Activated naive CD4-positive, alpha-beta T cell treated with anti-CD3 and anti-CD28 coated beads, Interleukin-2, amount 50 U/mL, for 72 hours (primary cell): ENCODE results near the gene NCAPD3. TPM values are rescaled to one million over a fixed set of nuclear protein-coding genes. Genes with fewer than 3 reads are reported as not detected.

Source experiments
- ATAC-seq, 2 donors: fragments of 150-1000 bp; cut with Tn5 transposase; 2 replicates each; pipeline ENCODE4 v1.10.0; 2021; ENCODE audit warnings: mild to moderate bottlenecking in 2 of 2, moderate library complexity in 2 of 2
- DNase-seq, 2 donors: peaks; one replicate each; pipeline ENCODE4 v3.0.0; 2021 to 2022; ENCODE audit warnings: low spot score in 2 of 2
- H3K27ac Mint-ChIP-seq, 2 donors: one replicate each; pipeline ENCODE4 v1.8.0; 2022; ENCODE audit warnings: mild to moderate bottlenecking in 2 of 2, mixed read lengths in 2 of 2
- H3K36me3 Mint-ChIP-seq, 2 donors: one replicate each; pipeline ENCODE4 v1.8.0; 2022; ENCODE audit warnings: mixed read lengths in 2 of 2
- H3K9me3 Mint-ChIP-seq, 2 donors: one replicate each; pipeline ENCODE4 v1.8.0; 2022; ENCODE audit warnings: mixed read lengths in 2 of 2
- total RNA-seq, 2 donors: library from RNA; stranded (reverse); gene quantifications; one replicate each; pipeline ENCODE4 v1.2.3, GENCODE V29; 2022

The NCAPD3 gene
- total RNA-seq, 2 donors from 2014 or later = 93.7 to 169 TPM

DNA sequence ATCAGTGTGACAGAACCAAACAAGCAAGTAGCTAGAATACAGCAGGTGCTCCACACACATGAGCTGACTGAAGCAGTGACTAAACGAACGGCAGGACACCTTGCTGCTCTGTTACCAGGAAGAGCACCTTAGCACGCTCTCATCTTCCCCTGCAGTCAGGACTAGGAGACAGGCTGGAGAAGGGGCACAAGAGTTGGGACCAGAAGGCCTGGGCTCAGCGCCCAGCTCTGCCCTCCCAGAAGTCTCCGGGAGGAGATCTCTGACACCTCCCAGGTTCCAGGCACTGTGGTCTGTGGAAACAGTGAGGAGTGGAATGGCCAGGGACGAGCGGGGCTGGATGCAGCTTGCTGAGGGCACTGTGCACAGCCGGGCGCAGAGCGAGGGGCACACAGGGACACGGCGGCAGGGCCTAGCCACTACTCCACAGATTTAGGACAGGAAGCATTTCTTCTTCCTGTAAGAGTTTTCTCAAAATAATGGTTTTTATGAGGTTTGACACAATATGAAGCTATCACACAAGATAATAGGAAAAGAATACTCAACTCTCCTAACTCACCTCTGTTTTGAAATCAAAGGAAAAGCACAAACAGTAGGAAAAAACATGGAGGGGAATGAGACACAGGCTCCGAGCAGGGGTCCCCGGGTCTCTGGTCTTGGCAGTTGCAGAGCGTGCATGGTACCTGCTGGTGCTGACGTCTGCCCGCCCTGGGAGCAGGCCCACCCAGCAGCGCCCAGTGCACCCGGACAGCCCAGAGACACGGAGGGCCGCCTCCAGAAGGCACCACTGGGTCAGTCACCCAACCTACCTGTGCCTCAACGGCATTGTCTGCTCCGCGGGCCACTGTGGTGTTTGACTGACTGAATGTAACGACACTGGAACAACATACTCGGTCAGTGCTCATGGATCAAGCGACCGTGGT is 67.6 kb downstream of the NCAPD3 start:
- DNase-seq (no peak), ATAC-seq (no peak)
- peaks cover 25 to 30% of the 10 kb centered on the region in 2 donors for H3K36me3 Mint-ChIP-seq
- peak overlapping the region in 1 of 2 donors; percentile 71 for H3K27ac Mint-ChIP-seq
- H3K9me3 Mint-ChIP-seq = no peaks in the 10 kb centered on the region

DNA sequence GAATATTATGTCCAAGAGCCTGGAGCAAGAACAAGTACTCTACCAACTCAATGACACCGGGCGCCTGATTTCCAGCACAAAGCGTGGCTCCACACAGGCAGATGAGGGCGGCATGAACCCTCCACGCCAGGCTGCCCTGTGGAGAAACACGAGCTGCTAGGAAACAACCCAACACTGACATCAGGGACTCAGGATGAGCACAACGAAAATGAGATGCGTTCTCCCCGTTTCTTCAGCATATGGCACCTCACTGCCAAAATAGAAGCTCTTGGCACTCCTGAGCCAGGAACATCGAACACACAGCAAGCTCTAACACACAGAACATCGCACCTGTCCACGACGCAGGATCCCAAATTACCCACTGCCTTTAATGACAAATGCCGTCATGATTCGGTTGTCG is 68.3 kb downstream of the NCAPD3 start:
- Mint-ChIP-seq H3K9me3 (no peaks in the 10 kb centered on the region), H3K27ac (peak overlapping the region in 1 of 2 donors; percentile 62), H3K36me3 (peaks cover 25 to 30% of the 10 kb centered on the region in 2 donors)
- DNase-seq (no peak), ATAC-seq (no peak)

DNA sequence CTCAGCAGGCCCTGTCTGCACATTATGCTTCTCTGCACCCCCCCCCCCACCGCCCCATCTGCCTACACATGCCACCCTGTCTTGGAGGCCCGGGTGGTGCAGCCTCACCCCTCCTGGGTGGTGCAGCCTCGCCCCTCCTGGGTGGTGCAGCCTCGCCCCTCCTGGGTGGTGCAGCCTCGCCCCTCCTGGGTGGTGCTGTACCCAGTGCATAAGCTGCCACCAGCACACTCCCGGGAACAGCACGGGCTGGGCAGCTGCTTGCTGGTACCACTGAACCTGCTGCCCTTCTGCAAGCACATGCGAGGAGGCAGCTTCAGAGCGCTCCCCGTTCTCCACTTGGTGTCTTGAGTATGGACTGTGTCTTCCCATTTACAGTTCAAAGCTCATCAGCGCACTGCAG is 69.3 kb downstream of the NCAPD3 start:
- ATAC-seq = no peak
- H3K9me3 Mint-ChIP-seq = no peaks in the 10 kb centered on the region
- DNase-seq = no peak
- H3K27ac Mint-ChIP-seq = peak overlapping the region in 1 of 2 donors; percentile 62
- peaks cover 19 to 21% of the 10 kb centered on the region in 2 donors for H3K36me3 Mint-ChIP-seq

DNA sequence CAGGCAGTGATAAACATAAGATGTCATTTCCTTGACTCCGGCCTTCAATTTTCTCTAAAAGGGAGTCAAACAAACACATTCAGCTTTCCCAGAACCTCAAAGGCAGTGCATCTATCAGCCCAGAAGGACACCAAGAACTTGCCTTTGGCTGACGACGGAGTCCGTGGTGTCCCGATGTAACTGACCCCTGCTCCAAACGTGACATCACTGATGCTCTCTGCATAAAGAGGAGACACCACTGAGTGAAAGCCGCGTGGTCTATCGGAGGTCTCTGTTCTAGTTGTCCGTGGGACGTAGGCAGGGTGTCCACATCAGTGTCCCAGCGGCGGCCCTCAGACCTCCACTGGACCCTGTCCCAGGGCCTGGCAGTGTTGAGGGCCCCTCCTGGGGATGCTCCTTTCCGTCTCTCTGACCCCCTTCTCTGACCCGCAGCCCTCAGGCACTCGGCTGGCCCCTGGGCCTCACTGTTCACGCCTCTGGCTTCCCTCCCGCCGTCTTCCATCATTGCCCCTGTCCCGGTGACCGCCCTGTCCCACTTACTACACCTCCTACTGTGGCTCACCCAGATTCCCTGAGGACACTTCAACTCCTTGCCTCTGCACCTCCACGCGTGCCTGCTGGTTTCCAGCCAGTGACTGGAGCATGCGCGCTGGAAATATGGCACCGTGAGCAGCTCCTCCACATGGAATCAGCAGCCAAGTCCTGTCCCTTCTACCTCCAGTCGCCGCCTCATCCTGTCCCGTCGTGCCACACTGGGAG is 70.4 kb downstream of the NCAPD3 start:
- DNase-seq = no peak
- H3K27ac Mint-ChIP-seq = peak overlapping the region in 1 of 2 donors; percentile 94
- no peak for ATAC-seq
- H3K9me3 Mint-ChIP-seq = no peaks in the 10 kb centered on the region
- H3K36me3 Mint-ChIP-seq = peaks cover 15 to 19% of the 10 kb centered on the region in 2 donors

DNA sequence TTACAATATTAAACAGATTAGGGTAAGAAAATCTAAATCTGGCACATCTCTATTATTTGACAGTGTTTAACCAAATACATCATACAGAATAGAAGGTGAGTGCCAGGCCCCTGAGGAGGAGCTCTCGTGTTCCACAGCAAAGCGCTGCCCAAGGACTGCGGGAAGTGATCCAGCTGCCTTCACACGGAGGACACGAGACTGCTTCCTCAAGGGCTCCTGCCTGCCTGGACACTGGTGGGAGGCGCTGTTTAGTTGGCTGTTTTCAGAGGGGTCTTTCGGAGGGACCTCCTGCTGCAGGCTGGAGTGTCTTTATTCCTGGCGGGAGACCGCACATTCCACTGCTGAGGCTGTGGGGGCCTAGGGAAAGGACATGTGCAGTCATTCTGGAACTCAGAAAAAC is 71.1 kb downstream of the NCAPD3 start:
- no peak for DNase-seq
- no peak for ATAC-seq
- peaks cover 15 to 19% of the 10 kb centered on the region in 2 donors for H3K36me3 Mint-ChIP-seq
- H3K27ac Mint-ChIP-seq = no peak overlapping the region
- H3K9me3 Mint-ChIP-seq = no peaks in the 10 kb centered on the region

DNA sequence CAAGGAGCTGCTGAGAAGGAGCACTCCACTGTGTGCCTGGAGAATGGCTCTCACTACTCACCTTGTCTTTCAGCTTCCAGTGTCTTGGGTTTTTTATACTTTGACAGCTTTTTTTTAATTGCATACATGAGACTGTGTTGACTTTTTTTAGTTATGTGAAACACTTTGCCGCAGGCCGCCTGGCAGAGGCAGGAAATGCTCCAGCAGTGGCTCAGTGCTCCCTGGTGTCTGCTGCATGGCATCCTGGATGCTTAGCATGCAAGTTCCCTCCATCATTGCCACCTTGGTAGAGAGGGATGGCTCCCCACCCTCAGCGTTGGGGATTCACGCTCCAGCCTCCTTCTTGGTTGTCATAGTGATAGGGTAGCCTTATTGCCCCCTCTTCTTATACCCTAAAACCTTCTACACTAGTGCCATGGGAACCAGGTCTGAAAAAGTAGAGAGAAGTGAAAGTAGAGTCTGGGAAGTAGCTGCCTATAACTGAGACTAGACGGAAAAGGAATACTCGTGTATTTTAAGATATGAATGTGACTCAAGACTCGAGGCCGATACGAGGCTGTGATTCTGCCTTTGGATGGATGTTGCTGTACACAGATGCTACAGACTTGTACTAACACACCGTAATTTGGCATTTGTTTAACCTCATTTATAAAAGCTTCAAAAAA is 72.6 kb downstream of the NCAPD3 start:
- ATAC-seq = no peak
- H3K9me3 Mint-ChIP-seq = no peaks in the 10 kb centered on the region
- DNase-seq = no peak
- peaks cover 5 to 11% of the 10 kb centered on the region in 2 donors for H3K36me3 Mint-ChIP-seq
- H3K27ac Mint-ChIP-seq = peak overlapping the region in 1 of 2 donors; percentile 91

DNA sequence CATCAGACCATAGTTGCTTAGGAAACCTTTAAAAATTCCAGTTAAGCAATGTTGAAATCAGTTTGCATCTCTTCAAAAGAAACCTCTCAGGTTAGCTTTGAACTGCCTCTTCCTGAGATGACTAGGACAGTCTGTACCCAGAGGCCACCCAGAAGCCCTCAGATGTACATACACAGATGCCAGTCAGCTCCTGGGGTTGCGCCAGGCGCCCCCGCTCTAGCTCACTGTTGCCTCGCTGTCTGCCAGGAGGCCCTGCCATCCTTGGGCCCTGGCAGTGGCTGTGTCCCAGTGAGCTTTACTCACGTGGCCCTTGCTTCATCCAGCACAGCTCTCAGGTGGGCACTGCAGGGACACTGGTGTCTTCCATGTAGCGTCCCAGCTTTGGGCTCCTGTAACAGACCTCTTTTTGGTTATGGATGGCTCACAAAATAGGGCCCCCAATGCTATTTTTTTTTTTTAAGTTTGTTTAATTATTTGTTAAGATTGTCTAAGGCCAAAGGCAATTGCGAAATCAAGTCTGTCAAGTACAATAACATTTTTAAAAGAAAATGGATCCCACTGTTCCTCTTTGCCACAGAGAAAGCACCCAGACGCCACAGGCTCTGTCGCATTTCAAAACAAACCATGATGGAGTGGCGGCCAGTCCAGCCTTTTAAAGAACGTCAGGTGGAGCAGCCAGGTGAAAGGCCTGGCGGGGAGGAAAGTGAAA is 73.4 kb downstream of the NCAPD3 start:
- no peaks in the 10 kb centered on the region for H3K9me3 Mint-ChIP-seq
- H3K27ac Mint-ChIP-seq = peak overlapping the region in 1 of 2 donors; percentile 29
- peaks cover 0 to 6% of the 10 kb centered on the region in 2 donors for H3K36me3 Mint-ChIP-seq
- DNase-seq (peak in 1 of 2 donors; percentile 27), ATAC-seq (peak; percentile 56 to 87)

DNA sequence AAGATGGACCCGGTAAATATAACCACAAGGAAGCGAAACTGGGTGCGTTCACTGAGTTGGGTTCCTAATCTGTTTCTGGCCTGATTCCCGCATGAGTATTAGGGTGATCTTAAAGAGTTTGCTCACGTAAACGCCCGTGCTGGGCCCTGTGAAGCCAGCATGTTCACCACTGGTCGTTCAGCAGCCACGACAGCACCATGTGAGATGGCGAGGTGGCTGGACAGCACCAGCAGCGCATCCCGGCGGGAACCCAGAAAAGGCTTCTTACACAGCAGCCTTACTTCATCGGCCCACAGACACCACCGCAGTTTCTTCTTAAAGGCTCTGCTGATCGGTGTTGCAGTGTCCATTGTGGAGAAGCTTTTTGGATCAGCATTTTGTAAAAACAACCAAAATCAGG is 74.4 kb downstream of the NCAPD3 start:
- H3K9me3 Mint-ChIP-seq = no peaks in the 10 kb centered on the region
- H3K27ac Mint-ChIP-seq = peak overlapping the region; percentile 44 to 65
- no peak for DNase-seq
- no peak for ATAC-seq
- no peaks in the 10 kb centered on the region for H3K36me3 Mint-ChIP-seq

DNA sequence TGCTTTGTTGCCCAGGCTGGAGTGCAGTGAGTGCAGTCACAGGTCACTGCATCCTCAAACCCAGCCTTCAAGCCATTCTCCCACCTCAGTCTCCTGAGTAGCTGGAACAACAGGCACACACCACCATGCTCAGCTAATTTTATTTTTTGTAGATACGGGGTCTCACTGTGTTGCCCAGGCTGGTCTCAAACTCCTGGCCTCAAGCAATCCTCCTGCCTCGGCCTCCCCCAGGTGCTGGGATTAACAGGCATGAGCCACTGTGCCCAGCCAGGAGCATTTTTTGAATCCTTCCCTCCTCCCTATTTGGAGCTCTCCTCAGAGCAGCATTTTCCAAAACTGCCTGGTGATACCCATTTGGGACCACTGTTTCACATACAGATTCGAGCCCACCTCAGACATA is 77.2 kb downstream of the NCAPD3 start:
- no peak overlapping the region for H3K27ac Mint-ChIP-seq
- ATAC-seq (no peak), DNase-seq (no peak)
- no peaks in the 10 kb centered on the region for H3K36me3 Mint-ChIP-seq
- H3K9me3 Mint-ChIP-seq = no peaks in the 10 kb centered on the region

DNA sequence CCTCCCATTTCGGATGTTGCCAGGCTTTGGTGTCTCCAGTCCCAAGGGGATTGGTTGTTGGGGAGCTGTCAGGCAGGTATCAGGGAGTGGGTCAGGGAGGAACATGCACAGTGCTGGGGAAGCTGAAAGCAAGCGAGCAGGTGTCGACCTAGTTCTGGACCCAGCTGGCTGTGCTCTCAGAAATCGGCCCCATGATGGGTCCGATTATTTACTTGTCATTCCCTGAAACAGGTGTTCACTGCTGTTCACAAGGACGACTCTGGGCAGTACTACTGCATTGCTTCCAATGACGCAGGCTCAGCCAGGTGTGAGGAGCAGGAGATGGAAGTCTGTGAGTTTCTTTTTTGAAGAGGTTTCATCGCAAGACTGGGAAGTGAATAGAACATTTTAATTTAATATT is 78.1 kb downstream of the NCAPD3 start:
- no peak for ATAC-seq
- Mint-ChIP-seq H3K36me3 (no peaks in the 10 kb centered on the region), H3K9me3 (no peaks in the 10 kb centered on the region), H3K27ac (peak overlapping the region in 1 of 2 donors; percentile 24)
- DNase-seq = no peak

DNA sequence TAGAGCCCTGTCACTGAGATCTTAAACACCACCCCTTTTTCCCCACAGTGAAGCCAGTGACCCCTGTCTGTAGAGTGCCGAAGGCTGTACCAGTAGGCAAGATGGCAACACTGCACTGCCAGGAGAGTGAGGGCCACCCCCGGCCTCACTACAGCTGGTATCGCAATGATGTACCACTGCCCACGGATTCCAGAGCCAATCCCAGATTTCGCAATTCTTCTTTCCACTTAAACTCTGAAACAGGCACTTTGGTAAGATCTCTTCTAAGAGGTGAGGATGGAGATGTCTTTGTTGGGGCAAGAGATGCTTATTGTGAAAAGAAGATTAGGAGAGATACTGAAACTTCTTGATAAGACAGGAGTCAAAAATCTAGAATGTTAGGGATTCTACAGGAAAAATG is 79.0 kb downstream of the NCAPD3 start:
- Mint-ChIP-seq H3K27ac (no peak overlapping the region), H3K9me3 (no peaks in the 10 kb centered on the region), H3K36me3 (no peaks in the 10 kb centered on the region)
- no peak for DNase-seq
- ATAC-seq = no peak

DNA sequence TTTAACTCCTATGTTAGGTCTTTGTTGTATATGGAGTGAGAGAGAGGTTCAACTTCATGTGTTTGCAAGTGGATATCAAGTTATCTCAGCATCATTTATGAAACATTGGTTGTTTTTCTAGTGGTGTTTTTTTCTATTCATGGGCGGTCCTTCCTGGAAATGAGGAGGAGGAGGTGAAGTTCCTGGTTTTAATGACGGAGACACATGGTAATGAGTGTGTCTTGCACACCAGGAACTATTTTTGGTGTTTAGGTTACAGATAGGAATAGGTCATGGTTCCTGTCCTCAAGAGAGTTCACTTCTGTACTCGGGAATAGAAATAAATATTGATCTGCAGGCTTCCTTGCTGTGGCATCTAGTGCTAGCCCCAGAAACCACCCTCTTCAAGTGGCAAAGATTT is 80.0 kb downstream of the NCAPD3 start:
- Mint-ChIP-seq H3K9me3 (no peaks in the 10 kb centered on the region), H3K36me3 (no peaks in the 10 kb centered on the region), H3K27ac (no peak overlapping the region)
- DNase-seq = no peak
- ATAC-seq = no peak

DNA sequence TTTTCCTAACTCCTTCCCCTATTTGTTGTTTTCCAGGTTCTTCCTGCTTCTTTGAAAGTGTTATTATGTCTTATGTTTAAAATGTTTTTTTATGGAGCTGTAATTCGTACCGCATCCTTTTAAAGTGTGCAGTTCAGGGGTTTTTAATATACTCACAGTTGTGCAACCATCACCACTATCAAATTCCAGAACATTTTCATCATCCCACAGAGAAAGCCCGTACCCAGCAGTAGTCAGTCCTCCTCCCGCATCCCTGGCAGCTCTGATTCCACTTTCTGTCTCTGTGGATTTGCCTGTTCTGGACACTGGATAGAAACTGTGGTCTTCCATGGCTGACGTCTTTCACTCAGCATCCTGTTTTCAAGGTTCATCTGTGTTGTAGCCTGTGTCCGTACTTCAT is 81.2 kb downstream of the NCAPD3 start:
- H3K9me3 Mint-ChIP-seq = no peaks in the 10 kb centered on the region
- ATAC-seq (no peak), DNase-seq (no peak)
- H3K36me3 Mint-ChIP-seq = no peaks in the 10 kb centered on the region
- no peak overlapping the region for H3K27ac Mint-ChIP-seq

DNA sequence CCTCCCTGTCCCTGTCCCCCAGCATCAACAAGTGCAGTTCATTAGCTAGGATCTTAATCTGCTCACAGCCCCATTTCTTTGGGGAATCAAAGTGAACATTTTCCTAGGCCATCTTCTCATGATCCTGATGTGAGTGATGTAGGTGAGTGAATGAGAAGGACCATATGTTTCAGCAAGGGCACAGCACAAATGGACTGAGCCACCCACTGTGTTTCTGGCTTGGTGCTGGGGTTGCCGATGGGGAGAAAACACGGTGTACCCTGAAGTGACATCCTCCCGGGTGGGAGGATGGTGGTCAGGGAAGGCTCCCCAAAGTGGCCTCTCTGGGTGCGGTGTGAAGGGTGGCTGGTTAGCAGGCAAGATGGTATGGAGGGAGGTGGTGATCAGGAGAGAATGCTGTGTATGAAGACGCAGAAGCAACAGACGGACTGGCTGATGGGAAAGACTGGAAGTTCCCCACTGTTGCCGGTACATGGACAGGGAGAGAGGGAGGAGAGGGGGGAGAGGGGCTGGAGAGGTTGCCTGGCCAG is 82.7 kb downstream of the NCAPD3 start:
- no peaks in the 10 kb centered on the region for H3K9me3 Mint-ChIP-seq
- no peaks in the 10 kb centered on the region for H3K36me3 Mint-ChIP-seq
- no peak for ATAC-seq
- DNase-seq = no peak
- peak overlapping the region in 1 of 2 donors; percentile 15 for H3K27ac Mint-ChIP-seq

DNA sequence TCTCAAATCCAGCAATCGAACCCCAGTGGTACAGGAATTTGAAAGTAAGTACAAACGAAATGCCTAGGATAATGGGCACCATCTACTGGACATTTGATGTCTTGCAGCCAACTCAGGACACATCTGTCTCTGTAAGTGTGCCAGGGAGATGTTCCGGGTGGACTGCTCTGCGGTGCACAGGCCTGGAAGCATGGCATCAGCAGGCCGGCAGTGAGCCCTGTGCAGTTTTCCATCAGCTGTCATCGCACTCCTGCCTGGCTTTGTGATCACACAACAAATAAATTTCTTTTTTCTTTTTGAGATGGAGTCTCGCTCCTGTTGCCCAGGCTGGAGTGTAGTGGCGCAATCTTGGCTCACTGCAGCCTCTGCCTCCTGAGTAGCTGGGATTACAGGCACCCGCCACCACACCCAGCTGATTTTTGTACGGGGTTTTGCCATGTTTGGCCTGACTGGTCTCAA is 83.9 kb downstream of the NCAPD3 start:
- peak in 1 of 2 donors; percentile 50 for DNase-seq
- no peaks in the 10 kb centered on the region for H3K9me3 Mint-ChIP-seq
- H3K36me3 Mint-ChIP-seq = no peaks in the 10 kb centered on the region
- no peak overlapping the region for H3K27ac Mint-ChIP-seq
- peak; percentile 67 to 73 for ATAC-seq

DNA sequence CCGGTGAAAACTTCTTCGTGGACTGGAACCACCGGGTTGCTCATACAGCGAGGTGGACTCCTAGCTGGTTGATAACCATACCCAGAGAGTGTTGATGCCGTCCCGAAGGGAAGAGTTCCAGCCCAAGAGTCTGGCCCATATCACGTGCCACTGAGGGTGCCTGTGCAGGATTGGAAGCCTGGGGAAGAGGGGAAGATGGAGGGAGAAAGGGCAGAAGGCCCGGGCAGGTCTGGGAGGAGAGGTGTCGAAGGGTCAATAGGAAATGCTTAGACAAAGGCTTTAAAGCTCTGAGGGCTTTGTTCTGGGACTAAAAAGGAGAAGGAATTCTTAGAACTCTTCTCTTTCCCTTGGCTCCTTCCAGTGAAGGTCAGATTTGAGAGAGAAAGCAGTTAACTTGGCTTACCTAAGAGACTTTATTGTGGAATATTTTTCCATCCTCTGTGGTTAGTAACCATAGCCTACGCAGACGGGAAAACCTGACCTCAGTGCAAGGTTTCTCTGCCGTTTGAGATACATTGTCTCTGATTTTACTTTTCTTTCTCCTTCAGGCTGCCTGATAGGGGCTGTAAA is 84.4 kb downstream of the NCAPD3 start:
- Mint-ChIP-seq H3K36me3 (no peaks in the 10 kb centered on the region), H3K9me3 (no peaks in the 10 kb centered on the region), H3K27ac (no peak overlapping the region)
- ATAC-seq = no peak
- no peak for DNase-seq
